Neuron (in vitro differentiated cells): ENCODE results near the gene XPC.

Source experiments
- H2AFZ ChIP-seq: one replicate; pipeline ENCODE4 v1.6.1; 2013; ENCODE audit warnings: low read depth, mild to moderate bottlenecking, inconsistent platforms, low read length, moderate library complexity
- H3K27me3 ChIP-seq: one replicate; pipeline ENCODE4 v1.6.1; 2013; ENCODE audit warnings: low read length; ENCODE audit not compliant: insufficient read depth
- H3K36me3 ChIP-seq: one replicate; pipeline ENCODE4 v1.6.1; 2013; ENCODE audit warnings: low read length; ENCODE audit not compliant: insufficient read depth
- H3K4me1 ChIP-seq: one replicate; pipeline ENCODE4 v1.6.1; 2013; ENCODE audit warnings: low read length; ENCODE audit not compliant: insufficient read depth
- H3K4me3 ChIP-seq: 2 replicates; pipeline ENCODE4 v1.5.1; 2013; ENCODE audit warnings: mild to moderate bottlenecking, low read length, moderate library complexity
- H3K9me3 ChIP-seq: one replicate; pipeline ENCODE4 v1.6.1; 2013; ENCODE audit warnings: low read length

The XPC gene

DNA sequence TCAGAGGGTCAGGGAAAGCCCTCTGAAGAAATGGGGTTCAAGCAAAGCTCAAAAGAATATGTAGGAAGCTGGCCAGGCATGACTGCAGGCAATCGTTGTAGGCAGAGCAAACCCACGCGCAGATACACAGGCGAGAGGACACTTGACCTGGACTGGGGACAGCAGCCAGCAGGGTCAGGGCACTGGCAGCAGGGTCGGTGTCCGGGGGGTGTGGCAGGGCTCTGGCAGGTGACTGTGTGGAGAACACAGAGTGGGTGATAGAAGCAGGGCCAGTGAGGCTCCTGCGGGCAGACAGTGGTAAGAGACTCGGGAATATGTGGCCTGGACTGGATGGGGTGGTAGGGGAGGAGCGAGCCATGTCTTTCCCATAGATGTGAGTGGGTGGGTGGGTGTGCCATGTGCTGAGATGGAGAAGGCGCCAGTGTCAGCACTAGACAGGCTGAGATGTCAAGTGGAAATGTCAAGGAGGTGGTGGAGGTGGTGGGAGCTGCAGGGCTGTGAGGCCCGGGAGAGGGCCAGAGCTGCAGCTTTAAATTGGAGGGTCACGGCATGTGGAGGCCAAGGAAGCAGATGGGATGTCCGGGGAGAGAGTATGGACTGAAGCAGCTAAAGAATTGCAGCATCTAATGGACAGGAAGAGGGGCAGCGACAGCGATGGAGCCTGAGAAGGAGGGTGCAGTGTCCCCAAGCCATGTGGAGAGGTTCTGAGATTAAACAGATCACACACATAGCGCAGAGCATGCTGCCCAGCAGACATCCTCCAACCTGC is 40.1 kb downstream of the XPC start:
- Histone ChIP-seq H2AFZ (no peak overlapping the region), H3K9me3 (no peaks in the 10 kb centered on the region), H3K4me3 (no peak overlapping the region), H3K36me3 (peaks cover 67% of the 10 kb centered on the region), H3K27me3 (no peaks in the 10 kb centered on the region), H3K4me1 (no peaks in the 10 kb centered on the region)

DNA sequence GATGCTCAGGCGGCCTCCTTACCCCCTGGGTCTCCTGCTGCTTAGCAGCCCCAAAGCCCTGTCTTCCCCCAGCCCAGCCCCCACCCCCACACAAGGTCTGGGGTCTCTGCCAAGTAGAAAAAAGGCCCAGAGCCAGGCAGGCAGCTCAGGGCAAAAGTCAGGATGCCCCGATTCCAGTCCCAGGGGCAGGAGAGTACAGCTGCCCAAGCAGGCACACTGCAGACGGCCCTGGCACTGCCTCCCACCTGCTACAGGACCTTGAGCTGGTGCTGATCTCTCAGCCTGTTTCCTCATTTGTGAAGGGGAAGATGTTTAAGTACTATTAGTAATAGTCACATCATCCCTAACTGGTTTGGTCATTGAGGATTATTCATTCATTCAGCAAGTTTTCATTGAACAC is 41.0 kb downstream of the XPC start:
- Histone ChIP-seq H3K4me3 (no peak overlapping the region), H3K9me3 (no peaks in the 10 kb centered on the region), H3K27me3 (no peaks in the 10 kb centered on the region), H2AFZ (no peak overlapping the region), H3K4me1 (no peaks in the 10 kb centered on the region), H3K36me3 (peaks cover 72% of the 10 kb centered on the region)

DNA sequence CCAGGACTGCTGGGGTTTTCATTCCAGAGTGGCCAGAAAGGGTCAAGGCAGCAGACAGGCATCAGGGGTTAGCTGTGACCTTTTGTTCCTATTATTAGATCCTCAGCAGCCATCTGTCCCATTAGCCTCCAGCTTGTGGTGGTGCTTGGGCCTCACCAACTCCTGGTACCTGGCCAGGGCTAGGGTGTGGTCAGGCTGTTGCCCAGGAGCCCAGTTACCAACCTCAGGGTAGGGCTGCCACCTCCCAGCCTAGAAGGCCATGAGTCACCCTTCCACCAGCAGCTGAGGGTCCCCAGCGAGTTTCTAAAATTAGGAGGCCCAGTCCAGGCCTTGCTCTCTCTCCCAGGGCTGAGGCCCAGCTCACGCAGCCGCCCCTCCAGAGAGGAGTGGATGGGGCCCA is 41.4 kb downstream of the XPC start:
- H3K9me3 ChIP-seq = no peaks in the 10 kb centered on the region
- H3K36me3 ChIP-seq = peaks cover 73% of the 10 kb centered on the region
- no peaks in the 10 kb centered on the region for H3K4me1 ChIP-seq
- H3K4me3 ChIP-seq = no peak overlapping the region
- H3K27me3 ChIP-seq = no peaks in the 10 kb centered on the region
- H2AFZ ChIP-seq = no peak overlapping the region

GRCh38 chr3:14135581-14135980 is 42.8 kb downstream of the XPC start:
- Histone ChIP-seq H3K9me3 (no peaks in the 10 kb centered on the region), H3K4me3 (no peak overlapping the region), H3K27me3 (no peaks in the 10 kb centered on the region), H3K36me3 (peaks cover 79% of the 10 kb centered on the region), H2AFZ (no peak overlapping the region), H3K4me1 (no peaks in the 10 kb centered on the region)

- H2AFZ ChIP-seq = no peak overlapping the region
- peaks cover 85% of the 10 kb centered on the region for H3K36me3 ChIP-seq
- H3K4me3 ChIP-seq = no peak overlapping the region
- H3K27me3 ChIP-seq = no peaks in the 10 kb centered on the region
- no peaks in the 10 kb centered on the region for H3K4me1 ChIP-seq
- H3K9me3 ChIP-seq = no peaks in the 10 kb centered on the region
Observed at GRCh38 chr3:14134291-14134690, 44.1 kb downstream of the XPC start.

GRCh38 chr3:14133876-14134275 is 44.5 kb downstream of the XPC start:
- Histone ChIP-seq H3K27me3 (no peaks in the 10 kb centered on the region), H2AFZ (no peak overlapping the region), H3K36me3 (peaks cover 83% of the 10 kb centered on the region)

DNA sequence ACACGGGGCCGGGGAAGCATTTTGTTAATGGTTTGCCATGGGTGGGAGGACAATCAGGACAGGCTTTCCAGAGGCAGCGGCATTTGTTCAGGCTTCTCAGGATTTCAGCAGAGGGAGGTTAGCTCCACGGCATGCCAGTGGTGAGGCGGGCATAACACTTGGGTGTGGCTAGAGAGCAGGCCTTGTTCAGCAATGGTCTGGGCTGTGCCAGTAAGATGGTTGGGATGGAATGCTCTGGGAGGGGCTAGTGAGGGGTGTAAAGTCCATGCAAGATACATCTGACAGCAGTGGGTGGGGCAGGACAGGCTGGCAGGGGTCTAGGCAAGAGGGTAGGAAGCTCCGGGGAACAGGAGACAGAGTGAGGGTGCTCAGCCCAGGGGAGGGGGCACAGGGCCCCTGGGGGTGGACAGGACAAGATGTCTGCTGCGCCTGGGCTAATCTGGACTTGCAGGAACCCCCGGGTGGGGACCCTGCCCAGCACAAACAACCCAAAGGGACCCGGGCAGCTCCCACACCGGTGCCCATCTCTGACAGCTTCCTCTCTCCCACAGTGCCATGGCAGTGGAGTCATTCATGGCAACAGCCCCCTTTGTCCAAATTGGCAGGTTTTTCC is 45.1 kb downstream of the XPC start:
- H3K9me3 ChIP-seq = peaks cover 3% of the 10 kb centered on the region
- no peaks in the 10 kb centered on the region for H3K4me1 ChIP-seq
- no peak overlapping the region for H3K4me3 ChIP-seq
- no peaks in the 10 kb centered on the region for H3K27me3 ChIP-seq
- no peak overlapping the region for H2AFZ ChIP-seq
- peaks cover 87% of the 10 kb centered on the region for H3K36me3 ChIP-seq

More at GRCh38 chr3:14133876-14134275, 44.5 kb downstream of the XPC start:
- no peaks in the 10 kb centered on the region for H3K4me1 ChIP-seq
- H3K4me3 ChIP-seq = no peak overlapping the region
- no peaks in the 10 kb centered on the region for H3K9me3 ChIP-seq

GRCh38 chr3:14132689-14133088 is 45.7 kb downstream of the XPC start:
- Histone ChIP-seq H3K4me1 (no peaks in the 10 kb centered on the region), H3K9me3 (peaks cover 3% of the 10 kb centered on the region), H3K4me3 (no peak overlapping the region), H2AFZ (no peak overlapping the region), H3K27me3 (no peaks in the 10 kb centered on the region), H3K36me3 (peaks cover 92% of the 10 kb centered on the region)

DNA sequence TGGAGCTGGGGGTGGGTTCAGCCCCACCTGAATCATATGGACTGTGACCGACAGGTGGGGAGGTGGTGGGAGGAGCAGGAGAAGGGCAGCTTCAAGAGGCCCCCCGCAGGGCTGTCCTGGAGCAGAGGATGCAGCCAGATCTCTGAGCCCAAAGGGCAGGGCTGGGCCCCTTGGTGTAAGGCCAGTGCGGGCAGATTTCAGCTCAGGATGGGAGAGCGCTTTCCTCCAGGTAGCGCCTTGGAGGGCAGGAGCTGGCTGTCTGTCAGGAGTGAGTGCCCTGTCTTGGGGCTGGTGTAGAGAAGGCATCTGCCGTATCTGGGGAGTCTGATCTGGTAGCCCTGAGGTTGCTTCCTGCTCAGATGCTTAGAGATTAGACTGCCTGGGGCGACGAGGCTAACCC is 46.3 kb downstream of the XPC start:
- no peaks in the 10 kb centered on the region for H3K27me3 ChIP-seq
- H3K4me1 ChIP-seq = no peaks in the 10 kb centered on the region
- peaks cover 3% of the 10 kb centered on the region for H3K9me3 ChIP-seq
- no peak overlapping the region for H2AFZ ChIP-seq
- peaks cover 91% of the 10 kb centered on the region for H3K36me3 ChIP-seq
- H3K4me3 ChIP-seq = no peak overlapping the region

- peaks cover 3% of the 10 kb centered on the region for H3K9me3 ChIP-seq
- H3K4me3 ChIP-seq = no peak overlapping the region
- H3K27me3 ChIP-seq = no peaks in the 10 kb centered on the region
- H3K36me3 ChIP-seq = peaks cover 83% of the 10 kb centered on the region
- H3K4me1 ChIP-seq = peaks cover 8% of the 10 kb centered on the region
- H2AFZ ChIP-seq = no peak overlapping the region
Observed at GRCh38 chr3:14131134-14131533, 47.3 kb downstream of the XPC start.

DNA sequence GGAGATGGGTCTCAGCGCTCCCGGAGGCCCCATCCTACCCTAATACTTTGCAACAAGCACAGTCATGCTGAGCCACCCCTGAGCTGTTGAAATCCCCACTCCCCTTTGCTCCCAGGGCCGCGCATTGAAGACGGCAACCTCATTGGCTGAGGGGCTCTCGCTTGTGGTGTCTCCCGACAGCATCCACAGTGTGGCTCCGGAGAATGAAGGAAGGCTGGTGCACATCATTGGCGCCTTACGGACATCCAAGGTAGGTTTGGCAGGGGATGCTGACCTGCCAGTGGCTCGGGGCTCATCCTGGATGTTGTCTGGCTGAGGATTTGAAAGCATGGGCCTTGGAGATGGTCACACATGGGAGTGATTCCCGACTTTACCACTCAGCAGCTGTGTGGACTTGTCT is 47.7 kb downstream of the XPC start:
- Histone ChIP-seq H3K4me3 (no peak overlapping the region), H3K4me1 (peaks cover 12% of the 10 kb centered on the region), H3K9me3 (peaks cover 3% of the 10 kb centered on the region), H3K36me3 (peaks cover 79% of the 10 kb centered on the region), H3K27me3 (no peaks in the 10 kb centered on the region), H2AFZ (no peak overlapping the region)

- Histone ChIP-seq H2AFZ (no peak overlapping the region), H3K9me3 (peaks cover 3% of the 10 kb centered on the region), H3K4me1 (peaks cover 12% of the 10 kb centered on the region), H3K27me3 (no peaks in the 10 kb centered on the region), H3K4me3 (no peak overlapping the region), H3K36me3 (peaks cover 74% of the 10 kb centered on the region)
Observed at GRCh38 chr3:14130230-14130629, 48.2 kb downstream of the XPC start.

DNA sequence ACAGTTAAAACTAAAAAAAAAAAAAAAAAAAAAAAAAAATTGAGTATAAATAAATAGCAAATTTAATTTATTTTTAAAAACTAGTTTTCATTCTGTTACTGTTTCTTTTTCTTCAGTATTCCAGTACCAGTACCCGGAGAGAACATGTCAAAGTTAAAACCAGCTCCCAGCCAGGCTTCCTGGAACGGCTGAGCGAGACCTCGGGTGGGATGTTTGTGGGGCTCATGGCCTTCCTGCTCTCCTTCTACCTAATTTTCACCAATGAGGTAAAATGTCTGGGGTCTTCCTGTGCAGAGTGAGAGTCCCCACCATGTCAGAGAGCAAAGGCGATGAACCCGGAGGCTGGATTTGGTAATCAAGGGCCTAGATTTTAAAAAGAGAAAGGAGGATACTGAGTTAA is 49.1 kb downstream of the XPC start:
- no peak overlapping the region for H2AFZ ChIP-seq
- no peaks in the 10 kb centered on the region for H3K27me3 ChIP-seq
- H3K4me1 ChIP-seq = peaks cover 12% of the 10 kb centered on the region
- peaks cover 65% of the 10 kb centered on the region for H3K36me3 ChIP-seq
- H3K4me3 ChIP-seq = no peak overlapping the region
- H3K9me3 ChIP-seq = peaks cover 3% of the 10 kb centered on the region
